Measurements from ENCODE around the gene TMEM186.

DNA sequence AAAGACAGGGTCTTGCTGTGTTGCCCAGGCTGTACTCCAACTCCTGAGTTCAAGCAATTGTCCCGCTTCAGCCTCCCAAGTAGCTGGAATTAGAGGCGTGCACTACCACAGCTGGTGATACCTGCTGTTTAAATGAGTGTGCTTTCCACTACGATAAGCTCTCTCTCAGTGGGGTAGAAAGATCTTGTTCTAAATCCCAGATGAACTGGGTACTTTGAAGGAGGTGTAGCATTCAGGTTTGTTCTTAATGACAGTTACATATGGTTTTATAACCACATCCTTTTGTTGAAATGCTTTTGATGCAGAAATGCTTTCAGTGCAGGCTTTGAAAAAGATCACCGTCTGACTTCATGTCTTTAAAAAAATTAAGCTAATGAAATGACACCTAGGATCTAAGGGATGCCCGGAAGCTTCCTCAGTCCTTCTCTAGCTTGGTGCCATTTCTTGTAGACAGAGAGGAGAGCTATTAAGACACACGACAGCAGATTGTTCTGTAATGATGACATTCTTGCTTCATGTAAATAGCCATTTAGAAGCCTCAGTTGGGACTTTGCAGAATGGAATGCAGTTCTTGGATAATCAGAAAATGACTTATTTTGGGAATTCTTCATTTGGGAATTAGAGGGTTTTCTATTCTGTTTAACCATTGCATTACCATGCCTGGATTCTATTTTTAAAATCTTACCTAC is 19.7 kb upstream of the TMEM186 start:
- TF ChIP-seq, protein P1, sequence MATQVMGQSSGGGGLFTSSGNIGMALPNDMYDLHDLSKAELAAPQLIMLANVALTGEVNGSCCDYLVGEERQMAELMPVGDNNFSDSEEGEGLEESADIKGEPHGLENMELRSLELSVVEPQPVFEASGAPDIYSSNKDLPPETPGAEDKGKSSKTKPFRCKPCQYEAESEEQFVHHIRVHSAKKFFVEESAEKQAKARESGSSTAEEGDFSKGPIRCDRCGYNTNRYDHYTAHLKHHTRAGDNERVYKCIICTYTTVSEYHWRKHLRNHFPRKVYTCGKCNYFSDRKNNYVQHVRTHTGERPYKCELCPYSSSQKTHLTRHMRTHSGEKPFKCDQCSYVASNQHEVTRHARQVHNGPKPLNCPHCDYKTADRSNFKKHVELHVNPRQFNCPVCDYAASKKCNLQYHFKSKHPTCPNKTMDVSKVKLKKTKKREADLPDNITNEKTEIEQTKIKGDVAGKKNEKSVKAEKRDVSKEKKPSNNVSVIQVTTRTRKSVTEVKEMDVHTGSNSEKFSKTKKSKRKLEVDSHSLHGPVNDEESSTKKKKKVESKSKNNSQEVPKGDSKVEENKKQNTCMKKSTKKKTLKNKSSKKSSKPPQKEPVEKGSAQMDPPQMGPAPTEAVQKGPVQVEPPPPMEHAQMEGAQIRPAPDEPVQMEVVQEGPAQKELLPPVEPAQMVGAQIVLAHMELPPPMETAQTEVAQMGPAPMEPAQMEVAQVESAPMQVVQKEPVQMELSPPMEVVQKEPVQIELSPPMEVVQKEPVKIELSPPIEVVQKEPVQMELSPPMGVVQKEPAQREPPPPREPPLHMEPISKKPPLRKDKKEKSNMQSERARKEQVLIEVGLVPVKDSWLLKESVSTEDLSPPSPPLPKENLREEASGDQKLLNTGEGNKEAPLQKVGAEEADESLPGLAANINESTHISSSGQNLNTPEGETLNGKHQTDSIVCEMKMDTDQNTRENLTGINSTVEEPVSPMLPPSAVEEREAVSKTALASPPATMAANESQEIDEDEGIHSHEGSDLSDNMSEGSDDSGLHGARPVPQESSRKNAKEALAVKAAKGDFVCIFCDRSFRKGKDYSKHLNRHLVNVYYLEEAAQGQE (IDR thresholded peaks at IDR 0.05; ENCODE audit: insufficient read depth in 1 of 2, low read depth in 2 of 2, low read length in 1 of 2), result no peak
- TF ChIP-seq, protein P2, sequence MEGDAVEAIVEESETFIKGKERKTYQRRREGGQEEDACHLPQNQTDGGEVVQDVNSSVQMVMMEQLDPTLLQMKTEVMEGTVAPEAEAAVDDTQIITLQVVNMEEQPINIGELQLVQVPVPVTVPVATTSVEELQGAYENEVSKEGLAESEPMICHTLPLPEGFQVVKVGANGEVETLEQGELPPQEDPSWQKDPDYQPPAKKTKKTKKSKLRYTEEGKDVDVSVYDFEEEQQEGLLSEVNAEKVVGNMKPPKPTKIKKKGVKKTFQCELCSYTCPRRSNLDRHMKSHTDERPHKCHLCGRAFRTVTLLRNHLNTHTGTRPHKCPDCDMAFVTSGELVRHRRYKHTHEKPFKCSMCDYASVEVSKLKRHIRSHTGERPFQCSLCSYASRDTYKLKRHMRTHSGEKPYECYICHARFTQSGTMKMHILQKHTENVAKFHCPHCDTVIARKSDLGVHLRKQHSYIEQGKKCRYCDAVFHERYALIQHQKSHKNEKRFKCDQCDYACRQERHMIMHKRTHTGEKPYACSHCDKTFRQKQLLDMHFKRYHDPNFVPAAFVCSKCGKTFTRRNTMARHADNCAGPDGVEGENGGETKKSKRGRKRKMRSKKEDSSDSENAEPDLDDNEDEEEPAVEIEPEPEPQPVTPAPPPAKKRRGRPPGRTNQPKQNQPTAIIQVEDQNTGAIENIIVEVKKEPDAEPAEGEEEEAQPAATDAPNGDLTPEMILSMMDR (IDR thresholded peaks at IDR 0.05), result no peak
